OCI-M2 (cell line): ENCODE data around the gene CACNB2.
"Not testable (repeated sequence)": the region's sequence is repeated elsewhere in the genome, so short reads cannot be mapped to it uniquely, and the experiment has no call there.

Experiments used
- DNase-seq: peaks from one replicate; lab custom pipeline; 2025; ENCODE audit not compliant: unreplicated experiment; lab: John Stamatoyannopoulos, UW

Gene CACNB2

GRCh38 chr10:18144928-18145327 lies 4.7 kb downstream of the CACNB2 start:
- DNase-seq: no peak

GRCh38 chr10:18145652-18146051 lies 5.4 kb downstream of the CACNB2 start:
- no peak for DNase-seq

GRCh38 chr10:18149196-18149800 lies 9.1 kb downstream of the CACNB2 start:
- no peak for DNase-seq

- DNase-seq: no peak
Measured at GRCh38 chr10:18151356-18151890, 11.2 kb downstream of the CACNB2 start.

- DNase-seq: not testable (repeated sequence)
Measured at GRCh38 chr10:18153381-18153780, 13.2 kb downstream of the CACNB2 start.

- no peak for DNase-seq
Measured at GRCh38 chr10:18155321-18155720, 15.1 kb downstream of the CACNB2 start.

- DNase-seq: not testable (repeated sequence)
Measured at GRCh38 chr10:18156797-18157196, 16.6 kb downstream of the CACNB2 start.

- DNase-seq: no peak
Measured at GRCh38 chr10:18157881-18158280, 17.7 kb downstream of the CACNB2 start.

GRCh38 chr10:18158773-18159265 lies 18.6 kb downstream of the CACNB2 start:
- no peak for DNase-seq

- no peak for DNase-seq
Measured at GRCh38 chr10:18159557-18159956, 19.3 kb downstream of the CACNB2 start.

- DNase-seq: no peak
Measured at GRCh38 chr10:18162021-18162627, 21.9 kb downstream of the CACNB2 start.

- DNase-seq: no peak
Measured at GRCh38 chr10:18164093-18164492, 23.9 kb downstream of the CACNB2 start.

- DNase-seq: no peak
Measured at GRCh38 chr10:18164748-18165361, 24.6 kb downstream of the CACNB2 start.

- no peak for DNase-seq
Measured at GRCh38 chr10:18178854-18179483, 38.7 kb downstream of the CACNB2 start.

- DNase-seq: no peak
Measured at GRCh38 chr10:18179891-18180290, 39.7 kb downstream of the CACNB2 start.

- DNase-seq: not testable (repeated sequence)
Measured at GRCh38 chr10:18181382-18181781, 41.2 kb downstream of the CACNB2 start.

- DNase-seq: no peak
Measured at GRCh38 chr10:18185621-18186020, 45.4 kb downstream of the CACNB2 start.

- no peak for DNase-seq
Measured at GRCh38 chr10:18190840-18191239, 50.6 kb downstream of the CACNB2 start.

- no peak for DNase-seq
Measured at GRCh38 chr10:18194634-18195033, 54.4 kb downstream of the CACNB2 start.

- no peak for DNase-seq
Measured at GRCh38 chr10:18195060-18195799, 55.0 kb downstream of the CACNB2 start.
